ENCODE data around the gene UBQLN4.

Gene UBQLN4

GRCh38 chr1:156053768-156054499 lies at the start of gene UBQLN4:
Gene UBQLN4, minus strand, starts transcription at chr1:156053798. Its CDS starts 97 bp downstream, at chr1:156053701.
- peak; percentile 95 for DNase-seq (ENCODE audit: low spot score)

DNA sequence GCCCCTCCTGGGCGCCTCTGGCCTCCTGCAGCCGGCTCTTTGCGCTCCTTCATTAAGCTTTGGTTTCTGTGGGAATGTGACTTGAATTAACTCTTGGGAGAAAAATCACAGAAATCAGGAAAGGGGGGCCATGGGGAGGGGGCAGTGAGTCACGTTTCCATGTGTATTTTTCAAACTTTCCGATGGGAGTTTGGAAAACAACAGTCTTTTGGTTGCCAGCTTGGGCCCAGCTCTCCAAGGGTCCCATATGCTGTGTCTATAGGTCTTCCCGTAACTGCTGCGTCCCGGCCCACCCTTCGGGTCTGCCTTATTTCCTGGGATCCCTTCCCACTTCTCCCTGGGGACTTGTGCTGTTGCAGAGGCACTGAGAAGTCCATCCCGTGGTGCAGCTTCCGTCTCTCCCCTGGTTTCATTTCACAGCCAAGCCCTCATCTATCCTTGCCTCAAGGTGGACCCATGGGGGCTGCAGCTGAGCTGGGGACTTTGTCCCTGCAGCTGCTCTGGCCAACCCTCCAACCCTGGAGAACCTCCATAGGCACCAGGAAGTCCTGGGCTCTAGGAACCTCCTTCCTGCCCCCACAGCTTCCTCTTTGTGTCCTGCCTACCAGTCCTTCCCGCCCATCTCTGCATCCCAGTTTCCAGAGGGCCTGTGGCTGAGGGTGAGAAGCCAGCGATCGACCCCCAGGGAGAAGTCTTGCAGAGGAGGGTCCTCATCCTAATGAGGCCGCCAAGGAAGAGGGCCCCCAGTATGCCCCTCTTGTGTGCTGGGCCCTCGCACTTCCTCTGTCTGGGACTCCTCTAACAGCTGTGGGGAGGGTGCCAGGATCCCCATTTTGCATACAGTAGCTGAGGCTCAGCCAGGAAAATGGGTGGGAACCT lies 49.3 kb upstream of the UBQLN4 start:
- DNase-seq (ENCODE audit: low spot score), result no peak

- no peak for DNase-seq (ENCODE audit: low spot score)
Observed at GRCh38 chr1:156101880-156102279, 48.3 kb upstream of the UBQLN4 start.

DNA sequence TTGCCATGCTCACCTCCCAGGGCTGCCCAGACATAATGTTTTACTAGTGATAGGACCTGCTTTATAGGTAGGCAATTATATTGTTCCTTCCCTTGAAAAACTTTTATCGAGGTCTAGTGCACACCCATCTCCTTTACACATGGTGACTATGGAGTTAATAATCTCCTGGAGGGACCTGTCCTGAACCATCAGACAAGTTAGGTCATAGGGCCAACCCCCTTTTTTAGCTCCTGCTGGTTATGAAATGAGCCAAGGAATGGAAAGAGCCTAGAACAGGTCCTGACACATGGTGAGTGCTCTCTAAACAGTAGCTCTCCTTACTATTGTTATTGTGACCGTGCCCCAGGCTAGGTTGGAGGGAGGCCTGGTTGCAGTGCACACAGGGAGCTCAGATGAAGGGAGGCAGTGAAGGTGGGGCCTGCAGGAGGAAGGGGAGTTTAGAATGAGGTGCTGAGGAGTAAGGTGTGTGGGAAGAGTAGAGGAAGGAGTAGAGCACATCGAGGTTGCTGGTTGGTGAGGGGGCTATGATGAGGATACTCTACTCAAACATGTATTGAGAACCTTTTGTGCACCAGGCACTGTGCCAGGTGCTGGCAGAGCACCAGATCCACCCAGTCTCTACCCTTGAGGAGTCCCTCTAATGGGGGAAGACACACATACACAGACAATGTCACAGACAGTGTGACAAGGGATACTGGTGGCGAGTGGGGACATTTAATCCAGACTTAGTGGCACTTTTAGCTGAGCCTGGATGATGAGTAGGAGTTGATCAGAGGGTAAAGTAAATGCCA lies 46.8 kb upstream of the UBQLN4 start:
- no peak for DNase-seq (ENCODE audit: low spot score)

- no peak for DNase-seq (ENCODE audit: low spot score)
Observed at GRCh38 chr1:156099282-156099681, 45.7 kb upstream of the UBQLN4 start.

DNA sequence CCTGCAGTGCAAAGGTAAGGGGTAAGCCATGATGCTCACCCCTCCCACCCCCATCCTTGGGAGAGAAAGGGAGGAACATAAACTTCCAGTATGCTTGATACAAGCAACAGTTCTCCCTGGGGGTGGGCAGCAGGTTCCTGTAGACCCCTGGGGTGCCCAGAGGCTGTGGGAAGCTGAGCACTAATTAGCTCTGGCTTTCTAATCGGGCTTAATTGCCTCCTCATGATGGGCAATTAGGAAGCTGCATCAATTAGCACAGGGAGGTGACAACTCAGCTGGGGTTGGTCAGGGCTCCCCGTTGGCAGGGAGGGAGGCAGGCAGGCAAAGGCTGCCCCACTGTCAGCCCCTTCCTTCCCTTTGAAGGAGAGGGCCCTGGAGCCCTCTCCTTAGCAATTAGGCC lies 45.2 kb upstream of the UBQLN4 start:
- no peak for DNase-seq (ENCODE audit: low spot score)

DNA sequence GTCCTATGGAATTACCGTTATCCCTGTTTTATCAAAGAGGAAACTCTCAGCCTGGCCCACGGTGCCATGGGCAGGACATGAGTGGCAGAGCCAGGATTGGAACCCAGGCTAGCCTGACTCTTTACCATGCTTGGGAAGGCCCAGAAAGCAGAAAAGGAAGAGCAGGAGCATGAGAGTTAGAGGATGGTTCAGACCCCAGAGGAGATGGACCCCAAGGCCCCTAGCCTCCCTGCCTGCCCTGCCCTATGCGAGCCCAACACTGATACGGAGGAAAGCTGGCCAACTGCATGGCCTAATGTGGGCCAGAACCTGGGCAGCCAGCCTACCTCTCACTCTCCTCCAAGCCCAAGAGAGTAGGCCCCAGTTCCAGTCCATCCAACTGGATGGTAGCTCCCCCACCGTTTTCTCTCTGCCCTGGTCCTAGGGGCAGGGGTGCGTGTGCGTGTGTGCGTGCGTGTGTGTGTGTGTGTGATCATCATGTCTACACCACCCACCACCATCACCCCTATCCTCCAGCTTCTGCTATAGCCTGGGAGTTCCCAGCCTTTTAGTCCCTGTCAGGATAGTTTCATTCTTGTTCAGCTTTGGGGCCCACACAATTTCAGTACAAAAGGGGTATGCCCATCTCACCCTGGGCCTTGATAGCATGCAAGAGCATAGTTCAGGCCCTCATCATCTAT lies 44.0 kb upstream of the UBQLN4 start:
- DNase-seq (ENCODE audit: low spot score), result no peak

GRCh38 chr1:156096640-156097391 lies 43.2 kb upstream of the UBQLN4 start:
- DNase-seq (ENCODE audit: low spot score), result peak; percentile 91

DNA sequence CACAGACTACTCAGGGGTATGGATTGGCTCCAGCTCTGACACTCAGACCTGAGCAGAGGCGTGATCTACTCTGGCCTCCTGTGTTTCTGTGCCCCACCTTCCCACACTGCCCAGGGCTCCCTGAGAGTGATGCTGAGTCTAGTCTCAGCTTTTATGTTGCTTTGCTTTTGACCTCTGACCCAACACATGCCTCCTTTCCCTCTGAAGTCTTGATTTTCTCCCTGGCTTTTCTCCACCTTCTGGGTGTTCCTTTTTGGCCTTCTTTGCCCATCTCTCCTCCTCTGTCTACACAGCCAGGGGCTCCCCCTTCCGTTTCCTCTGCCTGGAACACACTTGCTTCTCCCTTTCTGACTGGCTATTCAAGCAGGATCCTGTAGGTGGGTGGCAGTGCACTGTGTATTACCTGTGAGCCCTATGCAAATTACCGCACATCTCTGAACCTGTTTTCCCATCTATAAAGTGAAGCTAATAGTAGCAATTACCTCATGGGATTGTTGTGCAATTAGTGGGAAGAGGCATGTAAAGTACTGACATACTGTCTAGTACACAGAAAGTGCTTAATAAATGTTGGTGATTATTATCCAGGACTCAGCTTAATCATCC lies 42.4 kb upstream of the UBQLN4 start:
- no peak for DNase-seq (ENCODE audit: low spot score)

GRCh38 chr1:156091610-156092009 lies 38.0 kb upstream of the UBQLN4 start:
- no peak for DNase-seq (ENCODE audit: low spot score)

GRCh38 chr1:156090840-156091188 lies 37.2 kb upstream of the UBQLN4 start:
- DNase-seq (ENCODE audit: low spot score), result peak; percentile 86

- DNase-seq (ENCODE audit: low spot score), result no peak
Observed at GRCh38 chr1:156090138-156090839, 36.7 kb upstream of the UBQLN4 start.

- DNase-seq (ENCODE audit: low spot score), result no peak
Observed at GRCh38 chr1:156089704-156090103, 36.1 kb upstream of the UBQLN4 start.

DNA sequence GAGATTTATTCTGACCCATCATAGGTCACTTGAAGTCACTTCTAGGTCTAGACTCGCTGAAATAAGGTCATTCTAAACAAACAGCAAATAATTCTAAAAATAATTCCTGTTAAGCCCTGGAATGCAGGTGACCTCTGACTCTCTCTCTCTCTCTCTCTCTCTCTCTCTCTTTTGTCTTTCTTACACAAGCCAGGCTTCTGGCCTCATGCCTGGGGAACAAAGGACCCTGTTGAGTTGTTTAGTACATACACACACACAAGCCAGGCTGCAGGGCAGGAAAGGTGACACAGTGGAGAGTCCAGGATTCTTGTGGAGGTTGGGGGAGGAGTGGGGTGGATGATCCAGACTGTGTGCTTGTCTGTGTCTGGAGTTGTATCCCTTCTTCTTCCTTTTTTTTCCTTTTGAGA lies 32.7 kb upstream of the UBQLN4 start:
- DNase-seq (ENCODE audit: low spot score), result peak; percentile 65

DNA sequence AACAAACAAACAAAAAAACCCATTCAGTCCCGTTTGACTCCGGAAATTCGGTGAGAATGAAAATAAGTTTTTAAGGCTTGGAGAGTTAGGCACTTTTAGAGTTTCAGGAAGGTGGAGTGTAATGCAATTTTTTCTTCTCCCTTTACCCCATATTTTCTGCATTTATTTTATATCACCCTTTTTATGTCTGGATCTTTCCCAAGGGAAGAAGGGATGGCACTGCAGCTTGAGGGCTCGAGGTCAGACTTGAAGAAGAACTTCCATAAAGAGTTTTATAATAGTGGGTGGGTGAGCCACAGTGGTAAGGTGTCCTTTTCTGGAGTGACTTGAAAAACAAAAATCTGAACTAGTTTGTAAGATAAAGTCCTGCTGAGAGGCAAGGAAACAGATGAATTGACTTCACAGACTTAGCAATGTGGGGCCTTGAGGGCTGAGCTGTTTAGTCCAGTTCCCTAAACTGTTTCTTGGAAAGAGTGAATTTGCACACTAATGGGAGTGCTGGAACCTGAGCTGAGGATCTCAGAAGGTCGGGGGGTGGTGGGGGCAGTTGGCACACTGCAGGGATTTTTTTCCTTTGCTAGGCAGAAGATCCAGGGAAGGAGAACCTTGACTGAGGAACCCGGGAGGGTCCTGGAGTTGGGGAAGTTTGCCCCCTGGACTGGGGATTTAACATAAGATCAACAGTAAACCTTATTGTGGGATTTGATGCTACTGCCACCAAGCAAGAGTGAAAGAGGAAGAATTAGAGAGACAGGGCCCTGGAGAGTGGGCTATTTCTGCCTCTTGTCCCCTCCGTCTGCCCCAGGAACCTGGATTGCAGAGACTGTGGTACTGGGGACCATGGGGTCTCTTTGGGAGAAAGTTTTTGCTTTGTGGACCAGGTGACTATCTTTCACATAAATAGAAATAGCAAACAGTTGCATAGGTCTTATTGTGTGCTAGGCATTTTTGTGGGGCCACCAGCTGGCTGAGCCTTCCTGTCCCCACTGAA lies 30.5 kb upstream of the UBQLN4 start:
- no peak for DNase-seq (ENCODE audit: low spot score)

DNA sequence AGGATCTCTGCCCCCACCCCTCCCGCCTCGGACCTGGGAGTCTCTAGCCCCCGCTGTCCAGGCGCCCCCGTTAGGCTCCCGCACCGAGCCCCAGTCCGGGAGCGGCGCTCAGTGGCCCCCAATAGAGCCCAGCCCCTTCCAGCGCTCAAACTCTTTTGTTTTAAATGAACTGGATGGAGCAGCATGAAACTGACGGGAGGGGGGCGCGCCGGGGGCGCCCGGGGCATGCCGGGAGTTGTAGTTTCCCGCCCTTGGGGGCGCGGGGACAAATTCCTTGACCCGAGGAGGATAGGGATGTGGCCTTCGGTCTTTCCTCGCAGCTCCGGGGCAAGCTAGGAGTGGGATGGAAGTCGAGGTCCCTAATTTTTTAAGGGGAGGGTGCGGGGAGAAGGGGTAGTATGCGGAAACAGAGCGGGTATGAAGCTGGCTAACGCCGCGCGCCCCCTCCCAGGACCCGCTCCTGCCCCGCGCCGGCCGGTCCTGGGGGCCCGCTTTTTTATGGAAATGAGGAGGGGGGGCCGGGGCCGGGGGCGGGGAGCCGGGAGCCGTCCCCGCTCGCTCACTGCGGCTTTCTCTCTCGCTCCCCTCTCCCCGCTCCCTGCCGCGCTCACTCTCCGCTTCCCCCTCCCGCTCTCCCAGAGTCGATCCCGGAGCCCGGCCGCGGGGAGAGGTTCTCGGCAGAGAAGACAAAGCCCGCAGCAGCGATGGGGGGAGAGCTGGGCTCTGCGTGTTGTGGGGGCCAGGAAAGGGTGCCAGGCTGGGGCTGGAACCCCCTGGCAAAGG lies 28.9 kb upstream of the UBQLN4 start, which contains the start of gene MEX3A:
Gene MEX3A, minus strand, starts transcription at position 157 of the 783 bp plus-strand sequence. CDS start 467 bp downstream, outside the sequence.
- DNase-seq (ENCODE audit: low spot score), result peak; percentile 98

GRCh38 chr1:156081917-156082308 lies 28.3 kb upstream of the UBQLN4 start:
- DNase-seq (ENCODE audit: low spot score), result no peak
